Measurements from ENCODE around the gene PEAK3.
A peak's percentile ranks its signal among the peaks of the same experiment; 100 is the strongest.

The PEAK3 gene

GRCh38 chr19:2328401-2329148 is 46.6 kb upstream of the PEAK3 start, which contains the start of the genes LSM7 and SPPL2B:
LSM7 (minus strand) TSS chr19:2328586; CDS start chr19:2328566, 20 bp downstream.
SPPL2B (plus strand) TSS chr19:2328684; CDS start chr19:2328710, 26 bp downstream.
- in situ Hi-C loops (cut with HindIII; ENCODE audit: low pct_ligation_motif_present, low sequenced_read_pairs): loop anchor here (5.0 kb wide), 1 partner anchor 91 kb away; the partner anchor contains the start of genes PLEKHJ1 and SF3A2
- TF ChIP-seq CTCF (IDR thresholded peaks at IDR 0.05; ENCODE audit: low read depth, low read length, missing control alignments): no peak
- no peaks in the 10 kb centered on the region for H3K27me3 ChIP-seq (replicated peaks)
- peaks cover 5% of the 10 kb centered on the region for H3K36me3 ChIP-seq (replicated peaks)
- H3K27ac ChIP-seq: peak within 1 kb of the TSS; percentile 63
- peak; percentile 66 for DNase-seq
- peak within 1 kb of the TSS; percentile 92 for H3K4me3 ChIP-seq (ENCODE audit: low read depth, low read length)

GRCh38 chr19:2327773-2328400 is 45.9 kb upstream of the PEAK3 start:
- peak; percentile 86 for DNase-seq
- peak overlapping the region; percentile 63 for H3K27ac ChIP-seq
- in situ Hi-C loops (cut with HindIII; ENCODE audit: low pct_ligation_motif_present, low sequenced_read_pairs): loop anchor here (5.0 kb wide), 1 partner anchor 91 kb away; the partner anchor contains the start of genes PLEKHJ1 and SF3A2
- TF ChIP-seq CTCF (IDR thresholded peaks at IDR 0.05; ENCODE audit: low read depth, low read length, missing control alignments): no peak
- no peaks in the 10 kb centered on the region for H3K27me3 ChIP-seq (replicated peaks)
- peaks cover 9% of the 10 kb centered on the region for H3K36me3 ChIP-seq (replicated peaks)
- peak overlapping the region; percentile 92 for H3K4me3 ChIP-seq (ENCODE audit: low read depth, low read length)

- TF ChIP-seq CTCF (IDR thresholded peaks at IDR 0.05; ENCODE audit: low read depth, low read length, missing control alignments): no peak
- in situ Hi-C loops (cut with HindIII; ENCODE audit: low pct_ligation_motif_present, low sequenced_read_pairs): loop anchor here (5.0 kb wide), 1 partner anchor 90 kb away; the partner anchor contains the start of genes PLEKHJ1 and SF3A2
- Histone ChIP-seq H3K27ac (peak overlapping the region; percentile 63), H3K27me3 (replicated peaks) (no peaks in the 10 kb centered on the region), H3K4me3 (ENCODE audit: low read depth, low read length) (peak overlapping the region; percentile 92), H3K36me3 (replicated peaks) (peaks cover 12% of the 10 kb centered on the region)
- DNase-seq: no peak
These were observed 44.9 kb upstream of the PEAK3 start for GRCh38 chr19:2326699-2327360.

- Histone ChIP-seq H3K36me3 (replicated peaks) (peaks cover 16% of the 10 kb centered on the region), H3K27me3 (replicated peaks) (no peaks in the 10 kb centered on the region), H3K27ac (no peak overlapping the region), H3K4me3 (ENCODE audit: low read depth, low read length) (no peak overlapping the region)
- no peak for DNase-seq
- in situ Hi-C loops (cut with HindIII; ENCODE audit: low pct_ligation_motif_present, low sequenced_read_pairs): loop anchor here (5.0 kb wide), 1 partner anchor 88 kb away; the partner anchor contains the start of genes PLEKHJ1 and SF3A2
- TF ChIP-seq CTCF (IDR thresholded peaks at IDR 0.05; ENCODE audit: low read depth, low read length, missing control alignments): no peak
These were observed 43.5 kb upstream of the PEAK3 start for GRCh38 chr19:2325281-2326046.

GRCh38 chr19:2324220-2324948 is 42.4 kb upstream of the PEAK3 start:
- H3K36me3 ChIP-seq (replicated peaks): peaks cover 16% of the 10 kb centered on the region
- H3K27ac ChIP-seq: no peak overlapping the region
- in situ Hi-C loops (cut with HindIII; ENCODE audit: low pct_ligation_motif_present, low sequenced_read_pairs): no loop called here
- no peak for TF ChIP-seq CTCF (IDR thresholded peaks at IDR 0.05; ENCODE audit: low read depth, low read length, missing control alignments)
- no peak overlapping the region for H3K4me3 ChIP-seq (ENCODE audit: low read depth, low read length)
- no peaks in the 10 kb centered on the region for H3K27me3 ChIP-seq (replicated peaks)
- DNase-seq: no peak
